ENCODE data around the gene SRGAP2B. TPM values are rescaled to one million over a fixed set of nuclear protein-coding genes. Genes with fewer than 3 reads are reported as not detected.
"Not testable (repeated sequence)": the region's sequence is repeated elsewhere in the genome, so short reads cannot be mapped to it uniquely, and the experiment has no call there.

SRGAP2B gene
- total RNA-seq, 2 donors from 2014 or later = 61.2 to 82.0 TPM

- not testable (repeated sequence) for H3K4me1 Mint-ChIP-seq; H3K9me3 ChIP-seq (ENCODE audit: control insufficient read depth, low read length); H3K27me3 ChIP-seq (ENCODE audit: control insufficient read depth, insufficient read depth, low read length, poor library complexity, severe bottlenecking); H3K27me3 Mint-ChIP-seq (ENCODE audit: insufficient read depth); H3K4me3 Mint-ChIP-seq; H3K36me3 Mint-ChIP-seq (ENCODE audit: low read depth); H3K9ac ChIP-seq (ENCODE audit: extremely low read depth, low read length, poor library complexity, severe bottlenecking); H3K36me3 ChIP-seq (ENCODE audit: control insufficient read depth, insufficient read depth, low read length); H3K4me3 ChIP-seq (ENCODE audit: low read length); H3K27ac ChIP-seq (ENCODE audit: low read depth, low read length); H3K4me1 ChIP-seq (ENCODE audit: control insufficient read depth, insufficient read depth, low read length); DNase-seq; H3K27ac Mint-ChIP-seq; H3K9me3 Mint-ChIP-seq
- no CpG with 5 or more reads among the region's 1 CpG for WGBS, 2 experiments (ENCODE audit: insufficient coverage in 1 of 2, insufficient read length in 1 of 2)
These were observed 30.0 kb upstream of the SRGAP2B start for GRCh38 chr1:145125112-145125511.

- not testable (repeated sequence) for H3K4me1 ChIP-seq (ENCODE audit: control insufficient read depth, insufficient read depth, low read length); H3K4me1 Mint-ChIP-seq; DNase-seq; H3K4me3 Mint-ChIP-seq; H3K9ac ChIP-seq (ENCODE audit: extremely low read depth, low read length, poor library complexity, severe bottlenecking); H3K9me3 Mint-ChIP-seq; H3K27ac Mint-ChIP-seq; H3K36me3 ChIP-seq (ENCODE audit: control insufficient read depth, insufficient read depth, low read length); H3K27ac ChIP-seq (ENCODE audit: low read depth, low read length); H3K9me3 ChIP-seq (ENCODE audit: control insufficient read depth, low read length); H3K27me3 ChIP-seq (ENCODE audit: control insufficient read depth, insufficient read depth, low read length, poor library complexity, severe bottlenecking); H3K27me3 Mint-ChIP-seq (ENCODE audit: insufficient read depth); H3K36me3 Mint-ChIP-seq (ENCODE audit: low read depth); H3K4me3 ChIP-seq (ENCODE audit: low read length)
- WGBS, 2 experiments (ENCODE audit: insufficient coverage in 1 of 2, insufficient read length in 1 of 2) = no CpG with 5 or more reads among the region's 7 CpGs
These were observed 29.0 kb upstream of the SRGAP2B start for GRCh38 chr1:145123992-145124641.

- H3K27ac Mint-ChIP-seq; H3K36me3 Mint-ChIP-seq (ENCODE audit: low read depth); DNase-seq; H3K27me3 ChIP-seq (ENCODE audit: control insufficient read depth, insufficient read depth, low read length, poor library complexity, severe bottlenecking); H3K4me1 Mint-ChIP-seq; H3K4me3 ChIP-seq (ENCODE audit: low read length); H3K27ac ChIP-seq (ENCODE audit: low read depth, low read length); H3K9ac ChIP-seq (ENCODE audit: extremely low read depth, low read length, poor library complexity, severe bottlenecking); H3K4me3 Mint-ChIP-seq; H3K9me3 Mint-ChIP-seq; H3K27me3 Mint-ChIP-seq (ENCODE audit: insufficient read depth); H3K36me3 ChIP-seq (ENCODE audit: control insufficient read depth, insufficient read depth, low read length); H3K4me1 ChIP-seq (ENCODE audit: control insufficient read depth, insufficient read depth, low read length); H3K9me3 ChIP-seq (ENCODE audit: control insufficient read depth, low read length): not testable (repeated sequence)
- WGBS, 2 experiments (ENCODE audit: insufficient coverage in 1 of 2, insufficient read length in 1 of 2) = no CpG with 5 or more reads among the region's 1 CpG
These were observed 27.9 kb upstream of the SRGAP2B start for GRCh38 chr1:145123062-145123395.

GRCh38 chr1:145122344-145123061 lies 27.4 kb upstream of the SRGAP2B start:
- not testable (repeated sequence) for H3K4me3 ChIP-seq (ENCODE audit: low read length); H3K4me1 Mint-ChIP-seq; H3K4me1 ChIP-seq (ENCODE audit: control insufficient read depth, insufficient read depth, low read length); H3K27me3 ChIP-seq (ENCODE audit: control insufficient read depth, insufficient read depth, low read length, poor library complexity, severe bottlenecking); H3K36me3 Mint-ChIP-seq (ENCODE audit: low read depth); H3K27ac Mint-ChIP-seq; H3K27ac ChIP-seq (ENCODE audit: low read depth, low read length); H3K9ac ChIP-seq (ENCODE audit: extremely low read depth, low read length, poor library complexity, severe bottlenecking); H3K9me3 Mint-ChIP-seq; H3K4me3 Mint-ChIP-seq; H3K36me3 ChIP-seq (ENCODE audit: control insufficient read depth, insufficient read depth, low read length); DNase-seq; H3K27me3 Mint-ChIP-seq (ENCODE audit: insufficient read depth); H3K9me3 ChIP-seq (ENCODE audit: control insufficient read depth, low read length)
- no CpG with 5 or more reads among the region's 7 CpGs for WGBS, 2 experiments (ENCODE audit: insufficient coverage in 1 of 2, insufficient read length in 1 of 2)

GRCh38 chr1:145119842-145120241 lies 24.7 kb upstream of the SRGAP2B start:
- no CpG with 5 or more reads among the region's 3 CpGs for WGBS, 2 experiments (ENCODE audit: insufficient coverage in 1 of 2, insufficient read length in 1 of 2)
- not testable (repeated sequence) for H3K27me3 Mint-ChIP-seq (ENCODE audit: insufficient read depth); H3K27ac ChIP-seq (ENCODE audit: low read depth, low read length); H3K9me3 Mint-ChIP-seq; H3K27me3 ChIP-seq (ENCODE audit: control insufficient read depth, insufficient read depth, low read length, poor library complexity, severe bottlenecking); H3K4me3 ChIP-seq (ENCODE audit: low read length); H3K4me3 Mint-ChIP-seq; H3K9me3 ChIP-seq (ENCODE audit: control insufficient read depth, low read length); H3K36me3 ChIP-seq (ENCODE audit: control insufficient read depth, insufficient read depth, low read length); H3K27ac Mint-ChIP-seq; H3K4me1 ChIP-seq (ENCODE audit: control insufficient read depth, insufficient read depth, low read length); DNase-seq; H3K36me3 Mint-ChIP-seq (ENCODE audit: low read depth); H3K4me1 Mint-ChIP-seq; H3K9ac ChIP-seq (ENCODE audit: extremely low read depth, low read length, poor library complexity, severe bottlenecking)

GRCh38 chr1:145115587-145116493 lies 20.7 kb upstream of the SRGAP2B start:
- H3K4me1 Mint-ChIP-seq = not testable (repeated sequence)

More at GRCh38 chr1:145115587-145116493, 20.7 kb upstream of the SRGAP2B start:
- not testable (repeated sequence) for H3K27me3 ChIP-seq (ENCODE audit: control insufficient read depth, insufficient read depth, low read length, poor library complexity, severe bottlenecking); H3K9me3 Mint-ChIP-seq; DNase-seq; H3K27me3 Mint-ChIP-seq (ENCODE audit: insufficient read depth); H3K36me3 ChIP-seq (ENCODE audit: control insufficient read depth, insufficient read depth, low read length); H3K27ac ChIP-seq (ENCODE audit: low read depth, low read length); H3K9ac ChIP-seq (ENCODE audit: extremely low read depth, low read length, poor library complexity, severe bottlenecking); H3K9me3 ChIP-seq (ENCODE audit: control insufficient read depth, low read length); H3K4me3 ChIP-seq (ENCODE audit: low read length); H3K36me3 Mint-ChIP-seq (ENCODE audit: low read depth); H3K4me1 ChIP-seq (ENCODE audit: control insufficient read depth, insufficient read depth, low read length); H3K4me3 Mint-ChIP-seq; H3K27ac Mint-ChIP-seq
- no CpG with 5 or more reads among the region's 6 CpGs for WGBS, 2 experiments (ENCODE audit: insufficient coverage in 1 of 2, insufficient read length in 1 of 2)

Data from endodermal cell (in vitro differentiated cells).